Measurements from ENCODE around the gene HPCAL1. TPM values are rescaled to one million over a fixed set of nuclear protein-coding genes. Genes with fewer than 3 reads are reported as not detected.

HPCAL1 gene
- total RNA-seq, 1 donor from 2014 or later, result 110 TPM

DNA sequence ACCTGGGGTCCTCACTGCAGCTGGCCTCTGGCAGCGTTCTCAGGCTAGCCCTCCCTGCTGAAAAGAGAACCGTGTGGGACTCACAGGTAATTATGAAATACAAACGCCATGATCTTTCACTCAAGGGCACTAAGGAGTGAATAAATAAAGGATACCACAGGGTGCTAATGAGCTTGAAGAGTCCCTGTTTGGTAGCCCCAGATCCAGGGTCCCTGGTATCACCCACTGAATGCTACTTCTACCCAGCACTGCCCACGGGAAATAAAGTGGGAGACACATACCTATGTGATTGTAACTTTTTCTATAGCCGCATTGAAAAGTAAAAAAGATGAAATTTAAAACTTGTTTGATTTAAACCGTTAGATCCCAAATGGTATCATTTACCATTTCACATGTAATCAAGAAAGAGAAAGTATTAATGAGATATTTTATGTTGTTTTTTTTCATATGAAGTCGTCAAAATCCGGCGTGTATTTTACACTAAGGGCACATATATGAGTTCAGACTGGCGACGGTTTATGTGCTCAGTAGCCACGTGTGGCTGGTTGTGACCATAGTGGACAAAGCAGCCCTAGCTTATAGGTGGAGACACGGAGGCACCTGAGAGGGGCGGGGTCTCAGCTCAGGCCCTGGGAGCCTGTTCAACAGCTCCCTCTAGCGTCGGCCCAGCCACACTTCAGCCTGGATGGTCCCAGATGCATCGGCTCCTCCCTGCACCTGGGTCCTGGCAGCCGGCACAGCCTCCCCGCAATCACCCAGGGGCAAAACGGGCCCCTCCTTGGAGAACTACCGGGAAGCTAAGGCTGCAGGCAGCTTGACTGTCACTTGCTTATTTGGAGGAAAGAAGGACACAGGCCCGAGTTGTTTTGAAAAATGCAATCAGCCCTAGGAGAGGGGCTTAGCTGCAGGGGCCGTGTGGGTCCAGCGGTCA lies 106.2 kb downstream of the HPCAL1 start:
- DNase-seq (ENCODE audit: low spot score), result peak; percentile 79
- intact Hi-C loops (cut with micrococcal nuclease), result loop anchor here (1.0 to 2.0 kb wide), 5 partner anchors 26 to 285 kb away; partner anchors contain the start of gene HPCAL1
- H3K4me3 Mint-ChIP-seq (ENCODE audit: low read depth), result peak overlapping the region; percentile 76
- H3K27ac Mint-ChIP-seq, result peak overlapping the region; percentile 95
- peaks cover 49% of the 10 kb centered on the region for H3K4me1 Mint-ChIP-seq (ENCODE audit: low read depth)
- no peaks in the 10 kb centered on the region for H3K9me3 Mint-ChIP-seq
- H3K27me3 Mint-ChIP-seq (ENCODE audit: low read depth), result no peaks in the 10 kb centered on the region
- peaks cover 17% of the 10 kb centered on the region for H3K36me3 Mint-ChIP-seq (ENCODE audit: low read depth)

DNA sequence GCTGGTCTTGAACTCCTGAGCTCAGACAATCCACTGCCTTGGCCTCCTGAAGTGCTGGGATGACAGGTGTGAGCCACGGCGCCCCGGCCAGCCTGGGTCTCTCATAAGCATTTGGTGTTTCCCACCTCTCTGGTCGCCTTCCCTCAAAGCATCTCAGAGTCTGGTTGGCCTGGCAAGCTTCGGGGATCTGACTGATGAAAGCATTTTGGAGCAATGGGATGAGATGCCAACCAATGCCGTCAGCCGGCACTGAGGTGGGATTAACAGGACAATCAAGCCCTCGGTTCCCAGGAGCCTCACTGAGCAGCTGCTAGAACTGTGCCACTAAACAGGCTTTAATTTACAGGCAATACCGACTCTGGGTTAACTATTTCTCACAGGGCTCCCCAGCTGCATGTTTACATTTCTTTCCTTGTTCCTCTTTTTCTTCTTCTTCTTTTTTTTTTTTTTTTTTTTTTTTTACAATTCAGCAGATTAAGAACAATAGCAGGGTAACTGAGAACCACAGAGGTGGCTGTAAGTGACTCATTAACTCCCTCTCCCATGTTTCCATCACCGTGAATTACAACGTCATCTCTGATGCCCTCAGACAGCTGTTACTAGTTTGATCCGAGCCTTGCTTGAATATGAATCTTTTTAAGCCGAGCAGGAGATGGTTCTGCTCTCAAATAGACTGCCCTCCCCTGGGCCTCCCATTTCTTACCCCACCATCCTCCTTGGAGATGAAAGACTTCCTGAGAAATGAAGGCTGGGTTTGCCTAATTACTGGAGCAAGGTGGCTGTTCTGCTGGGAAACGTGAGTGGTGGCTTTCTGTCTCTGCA lies 107.5 kb downstream of the HPCAL1 start:
- Mint-ChIP-seq H3K9me3 (no peaks in the 10 kb centered on the region), H3K4me3 (ENCODE audit: low read depth) (peak overlapping the region; percentile 8), H3K27me3 (ENCODE audit: low read depth) (no peaks in the 10 kb centered on the region), H3K27ac (no peak overlapping the region), H3K36me3 (ENCODE audit: low read depth) (peaks cover 14% of the 10 kb centered on the region), H3K4me1 (ENCODE audit: low read depth) (peaks cover 48% of the 10 kb centered on the region)
- intact Hi-C loops (cut with micrococcal nuclease), result loop anchor here (1.0 kb wide), 1 partner anchor 35 kb away; no protein-coding TSS in a partner anchor
- DNase-seq (ENCODE audit: low spot score), result no peak

DNA sequence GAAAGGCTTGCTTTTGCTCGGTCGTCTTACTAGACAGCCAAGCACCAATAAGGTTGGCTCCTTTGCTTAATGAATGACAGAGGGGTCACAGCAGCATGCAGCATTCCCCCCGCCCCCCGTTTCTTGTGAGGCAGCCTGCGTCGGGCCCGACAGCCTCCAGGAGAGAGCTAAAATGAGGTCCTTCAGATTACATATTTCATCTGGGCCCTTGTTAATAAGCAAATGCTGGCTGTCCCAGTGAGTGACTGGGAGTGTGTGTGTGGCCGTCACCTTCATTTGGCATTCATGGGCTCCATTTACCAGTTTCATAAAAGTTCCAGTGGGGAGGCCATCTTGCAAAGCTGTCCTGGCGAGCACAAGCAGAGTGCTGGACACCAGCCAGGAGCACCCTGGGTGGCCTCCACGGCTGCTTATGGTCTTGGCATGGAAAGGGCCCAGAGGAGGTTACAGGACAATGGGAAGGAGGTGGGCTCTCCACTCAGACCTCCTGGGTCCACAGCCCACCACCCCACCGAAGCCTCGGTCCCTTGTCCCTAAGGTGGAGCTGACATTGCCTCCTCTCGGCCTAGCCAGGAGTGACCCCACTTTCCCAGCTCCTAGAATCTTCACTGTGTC lies 108.2 kb downstream of the HPCAL1 start:
- intact Hi-C loops (cut with micrococcal nuclease), result loop anchor here (1.0 kb wide), 1 partner anchor 34 kb away; no protein-coding TSS in a partner anchor
- H3K4me3 Mint-ChIP-seq (ENCODE audit: low read depth), result no peak overlapping the region
- DNase-seq (ENCODE audit: low spot score), result no peak
- H3K27me3 Mint-ChIP-seq (ENCODE audit: low read depth), result no peaks in the 10 kb centered on the region
- H3K27ac Mint-ChIP-seq, result no peak overlapping the region
- no peaks in the 10 kb centered on the region for H3K9me3 Mint-ChIP-seq
- peaks cover 14% of the 10 kb centered on the region for H3K36me3 Mint-ChIP-seq (ENCODE audit: low read depth)
- H3K4me1 Mint-ChIP-seq (ENCODE audit: low read depth), result peaks cover 48% of the 10 kb centered on the region

DNA sequence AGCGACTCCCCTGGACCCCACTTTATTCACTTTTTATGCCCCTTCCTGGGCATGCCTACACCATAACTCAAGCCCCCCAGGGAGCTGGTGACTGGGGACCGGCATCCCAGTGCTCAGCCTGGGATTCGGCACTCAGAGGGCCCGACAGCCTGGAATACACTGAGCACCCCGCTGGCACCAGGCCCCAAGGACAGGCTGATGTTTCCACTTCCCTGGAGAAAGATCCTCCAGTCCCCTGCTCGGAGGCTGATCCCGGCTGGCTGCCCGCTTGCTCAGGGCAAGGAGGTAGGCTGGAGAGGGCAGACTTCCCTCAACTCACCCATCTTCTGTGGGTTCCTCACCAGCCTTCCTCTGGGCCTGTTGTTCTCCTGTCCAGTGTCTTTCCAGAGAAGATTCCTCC lies 108.9 kb downstream of the HPCAL1 start:
- intact Hi-C loops (cut with micrococcal nuclease), result no loop called here
- Mint-ChIP-seq H3K4me3 (ENCODE audit: low read depth) (no peak overlapping the region), H3K4me1 (ENCODE audit: low read depth) (peaks cover 44% of the 10 kb centered on the region), H3K27me3 (ENCODE audit: low read depth) (no peaks in the 10 kb centered on the region), H3K27ac (no peak overlapping the region), H3K36me3 (ENCODE audit: low read depth) (peaks cover 14% of the 10 kb centered on the region), H3K9me3 (no peaks in the 10 kb centered on the region)
- no peak for DNase-seq (ENCODE audit: low spot score)

DNA sequence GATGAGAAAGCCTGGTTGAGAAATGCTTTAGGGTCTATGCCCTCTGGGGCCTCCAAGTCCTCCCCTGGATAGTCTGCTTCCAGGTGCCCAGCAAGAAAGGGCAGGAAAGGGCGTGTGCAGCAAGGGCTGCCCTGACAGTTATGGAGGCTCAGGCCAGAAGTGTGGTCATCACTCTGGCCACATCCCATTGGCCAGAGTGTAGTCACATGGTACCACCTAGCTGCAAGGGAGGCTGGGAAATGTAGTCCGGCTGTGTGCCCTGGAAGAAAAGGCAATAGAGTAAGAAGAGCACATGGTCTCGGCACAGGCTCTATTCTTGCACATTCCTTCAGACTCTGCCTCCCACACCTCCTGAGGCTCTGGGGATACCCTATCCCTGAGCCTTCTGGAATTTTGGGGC lies 109.7 kb downstream of the HPCAL1 start:
- intact Hi-C loops (cut with micrococcal nuclease), result no loop called here
- H3K9me3 Mint-ChIP-seq, result no peaks in the 10 kb centered on the region
- H3K27ac Mint-ChIP-seq, result no peak overlapping the region
- no peaks in the 10 kb centered on the region for H3K27me3 Mint-ChIP-seq (ENCODE audit: low read depth)
- peaks cover 14% of the 10 kb centered on the region for H3K36me3 Mint-ChIP-seq (ENCODE audit: low read depth)
- H3K4me1 Mint-ChIP-seq (ENCODE audit: low read depth), result peaks cover 39% of the 10 kb centered on the region
- H3K4me3 Mint-ChIP-seq (ENCODE audit: low read depth), result no peak overlapping the region
- no peak for DNase-seq (ENCODE audit: low spot score)

DNA sequence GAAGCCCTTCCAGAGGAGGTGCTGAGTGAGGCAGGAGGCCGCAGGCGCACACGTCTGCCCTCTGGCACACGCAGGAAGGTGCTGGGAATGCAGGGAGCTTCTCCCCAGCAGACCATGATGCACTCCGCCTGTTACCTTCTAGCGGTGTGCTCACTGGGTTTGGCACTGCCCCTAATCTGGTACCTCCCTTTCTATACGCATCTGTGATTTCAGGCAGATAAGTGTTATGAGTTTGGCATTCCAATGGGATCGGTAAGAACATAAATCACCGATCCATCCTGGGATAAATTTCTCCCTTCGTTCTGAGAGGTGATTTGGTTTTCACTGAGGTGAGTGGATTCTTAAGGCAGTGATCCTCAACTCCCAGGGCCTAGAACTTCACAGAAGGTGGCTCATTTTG lies 110.8 kb downstream of the HPCAL1 start:
- DNase-seq (ENCODE audit: low spot score), result no peak
- no peak overlapping the region for H3K27ac Mint-ChIP-seq
- H3K36me3 Mint-ChIP-seq (ENCODE audit: low read depth), result peaks cover 14% of the 10 kb centered on the region
- H3K9me3 Mint-ChIP-seq, result no peaks in the 10 kb centered on the region
- H3K4me3 Mint-ChIP-seq (ENCODE audit: low read depth), result no peak overlapping the region
- intact Hi-C loops (cut with micrococcal nuclease), result no loop called here
- no peaks in the 10 kb centered on the region for H3K27me3 Mint-ChIP-seq (ENCODE audit: low read depth)
- peaks cover 32% of the 10 kb centered on the region for H3K4me1 Mint-ChIP-seq (ENCODE audit: low read depth)

DNA sequence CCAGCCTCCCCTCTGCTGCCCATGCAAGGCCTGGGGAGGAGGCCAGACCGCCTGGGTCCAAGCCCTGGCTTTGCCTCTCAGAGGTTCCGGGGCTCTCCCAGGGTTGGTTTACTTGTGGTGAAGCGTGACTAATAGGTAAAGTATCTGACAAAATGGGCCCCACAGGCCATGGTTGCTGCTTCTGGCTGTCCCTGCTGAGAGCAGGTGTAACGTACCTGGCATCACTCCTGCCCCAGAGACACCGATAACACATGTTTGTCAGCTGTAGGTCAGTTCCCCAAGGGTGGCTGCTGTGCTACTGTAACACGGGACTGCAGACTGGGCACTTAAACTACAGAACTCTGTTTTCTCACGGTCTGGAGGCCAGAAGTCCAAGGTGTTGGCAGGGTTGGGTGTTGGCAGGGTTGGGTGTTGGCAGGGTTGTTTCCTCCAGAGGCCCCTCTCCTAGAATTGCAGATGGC lies 111.3 kb downstream of the HPCAL1 start:
- no peak for DNase-seq (ENCODE audit: low spot score)

DNA sequence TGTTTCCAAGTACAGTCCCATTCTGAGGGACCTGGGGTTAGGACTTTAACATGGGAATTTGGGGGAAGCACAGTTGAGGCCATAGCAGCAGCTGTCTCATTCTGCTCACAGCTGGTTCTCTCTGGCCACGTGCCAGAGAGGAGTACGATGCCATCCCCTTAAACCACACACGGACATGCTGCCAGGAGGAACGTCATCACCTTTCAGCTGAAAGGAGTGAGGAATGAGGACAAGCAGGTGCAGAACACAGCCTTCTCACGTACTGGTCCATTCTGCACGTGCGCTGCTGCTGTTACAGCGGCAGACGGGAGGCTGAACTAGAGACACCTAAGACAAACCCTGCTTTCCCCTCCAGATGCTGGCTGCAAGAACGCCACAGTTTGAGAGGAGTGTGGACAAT lies 111.9 kb downstream of the HPCAL1 start:
- no peak overlapping the region for H3K27ac Mint-ChIP-seq
- no peak for DNase-seq (ENCODE audit: low spot score)
- no peaks in the 10 kb centered on the region for H3K9me3 Mint-ChIP-seq
- intact Hi-C loops (cut with micrococcal nuclease), result no loop called here
- peaks cover 22% of the 10 kb centered on the region for H3K4me1 Mint-ChIP-seq (ENCODE audit: low read depth)
- peaks cover 18% of the 10 kb centered on the region for H3K36me3 Mint-ChIP-seq (ENCODE audit: low read depth)
- H3K27me3 Mint-ChIP-seq (ENCODE audit: low read depth), result no peaks in the 10 kb centered on the region
- no peak overlapping the region for H3K4me3 Mint-ChIP-seq (ENCODE audit: low read depth)

More for the DNA sequence above, 111.3 kb downstream of the HPCAL1 start:
- Mint-ChIP-seq H3K36me3 (ENCODE audit: low read depth) (peaks cover 15% of the 10 kb centered on the region), H3K9me3 (no peaks in the 10 kb centered on the region), H3K4me3 (ENCODE audit: low read depth) (no peak overlapping the region), H3K4me1 (ENCODE audit: low read depth) (peaks cover 27% of the 10 kb centered on the region), H3K27ac (no peak overlapping the region), H3K27me3 (ENCODE audit: low read depth) (no peaks in the 10 kb centered on the region)
- intact Hi-C loops (cut with micrococcal nuclease), result no loop called here

DNA sequence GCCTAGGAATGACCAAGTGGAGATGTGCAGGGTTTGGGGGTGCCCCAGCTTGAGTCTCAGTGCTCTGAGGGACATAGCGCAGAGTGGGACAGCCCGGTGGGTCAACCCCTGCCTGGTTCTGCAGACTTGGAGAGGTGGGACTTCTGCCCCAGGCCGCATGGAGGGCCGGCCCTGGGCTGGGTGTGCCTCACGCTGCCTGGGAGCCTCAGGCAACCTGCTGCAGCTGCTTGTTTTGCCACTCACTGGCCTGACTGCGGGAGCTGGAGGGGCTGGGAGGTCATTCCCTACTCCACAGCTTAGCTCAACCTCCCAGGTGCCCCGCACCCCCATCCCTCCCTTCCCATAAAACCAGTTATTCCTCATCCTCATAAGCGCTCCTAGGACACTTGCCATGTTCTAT lies 112.3 kb downstream of the HPCAL1 start:
- Mint-ChIP-seq H3K27me3 (ENCODE audit: low read depth) (no peaks in the 10 kb centered on the region), H3K36me3 (ENCODE audit: low read depth) (peaks cover 18% of the 10 kb centered on the region), H3K27ac (no peak overlapping the region), H3K4me1 (ENCODE audit: low read depth) (peaks cover 21% of the 10 kb centered on the region), H3K4me3 (ENCODE audit: low read depth) (no peak overlapping the region), H3K9me3 (no peaks in the 10 kb centered on the region)
- intact Hi-C loops (cut with micrococcal nuclease), result no loop called here
- DNase-seq (ENCODE audit: low spot score), result no peak

DNA sequence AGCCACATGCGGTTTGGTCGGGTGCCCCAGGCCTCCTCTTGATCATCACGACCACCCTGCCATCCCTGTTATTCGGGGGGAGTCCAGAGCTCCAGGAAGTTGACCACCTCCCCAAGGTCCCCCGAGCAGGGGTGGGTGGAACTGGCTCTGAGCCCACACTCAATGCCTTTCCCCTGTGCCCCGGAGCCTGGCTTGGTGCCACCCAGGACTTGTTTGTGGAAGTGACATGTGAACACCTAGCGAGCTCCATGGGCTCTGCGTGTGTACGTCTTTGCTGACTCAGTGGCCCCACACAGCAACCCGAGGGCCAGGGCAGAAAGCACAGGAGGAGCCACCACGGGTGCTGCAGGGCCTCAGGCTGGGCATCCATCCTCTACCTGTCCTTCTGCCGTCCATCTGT lies 112.9 kb downstream of the HPCAL1 start:
- Mint-ChIP-seq H3K4me1 (ENCODE audit: low read depth) (peaks cover 15% of the 10 kb centered on the region), H3K4me3 (ENCODE audit: low read depth) (no peak overlapping the region), H3K9me3 (no peaks in the 10 kb centered on the region), H3K27ac (no peak overlapping the region), H3K27me3 (ENCODE audit: low read depth) (no peaks in the 10 kb centered on the region), H3K36me3 (ENCODE audit: low read depth) (peaks cover 18% of the 10 kb centered on the region)
- DNase-seq (ENCODE audit: low spot score), result no peak
- intact Hi-C loops (cut with micrococcal nuclease), result no loop called here

DNA sequence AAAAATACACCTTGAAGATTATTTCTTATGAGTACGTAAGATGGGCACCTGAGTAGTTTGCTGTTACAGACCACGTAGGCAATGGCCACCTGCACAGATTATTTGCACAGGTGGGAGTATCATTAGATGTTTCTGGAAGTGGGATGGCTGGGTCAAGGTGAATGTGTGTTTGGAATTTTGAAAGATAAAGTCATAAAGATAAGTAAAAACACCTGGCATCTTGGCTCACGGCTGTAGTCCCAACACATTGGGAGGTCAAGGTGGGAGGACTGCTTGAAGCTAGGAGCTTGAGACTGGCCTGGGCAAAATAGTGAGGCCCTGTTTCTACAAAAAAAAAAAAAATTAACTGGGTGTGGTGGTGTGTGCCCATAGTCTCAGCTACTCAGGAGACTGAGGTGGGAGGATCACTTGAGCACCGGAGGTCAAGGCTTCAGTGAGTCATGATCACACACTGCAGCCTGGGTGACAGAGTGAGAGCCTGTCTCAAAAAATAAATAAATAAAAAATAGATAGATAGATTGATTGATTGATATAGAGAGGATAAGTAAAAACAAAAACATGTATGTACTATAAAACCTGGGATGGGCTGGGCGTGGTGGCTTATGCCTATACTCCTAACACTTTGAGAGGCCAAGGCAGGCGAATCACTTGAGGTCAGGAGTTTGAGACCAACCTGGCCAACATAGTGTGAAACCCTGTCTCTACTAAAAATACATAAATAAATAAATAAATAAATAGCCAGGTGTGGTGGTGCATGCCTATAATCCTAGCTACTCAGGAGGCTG lies 115.0 kb downstream of the HPCAL1 start:
- no peak overlapping the region for H3K4me3 Mint-ChIP-seq (ENCODE audit: low read depth)
- no peaks in the 10 kb centered on the region for H3K9me3 Mint-ChIP-seq
- no peaks in the 10 kb centered on the region for H3K27me3 Mint-ChIP-seq (ENCODE audit: low read depth)
- intact Hi-C loops (cut with micrococcal nuclease), result no loop called here
- peaks cover 8% of the 10 kb centered on the region for H3K4me1 Mint-ChIP-seq (ENCODE audit: low read depth)
- H3K27ac Mint-ChIP-seq, result no peak overlapping the region
- no peak for DNase-seq (ENCODE audit: low spot score)
- H3K36me3 Mint-ChIP-seq (ENCODE audit: low read depth), result peaks cover 19% of the 10 kb centered on the region
